ENCODE measurements around the gene ZNF658.
"Not testable (repeated sequence)": the region's sequence is repeated elsewhere in the genome, so short reads cannot be mapped to it uniquely, and the experiment has no call there.

GRCh38 chr9:66936194-66936870 lies 35.8 kb downstream of the ZNF658 start:
- not testable (repeated sequence) for TF ChIP-seq CTCF (IDR thresholded peaks at IDR 0.05); SIN3A (IDR thresholded peaks at IDR 0.05; ENCODE audit: borderline replicate concordance, insufficient read depth, low read depth, low read length); TCF7L2 (IDR thresholded peaks at IDR 0.05; ENCODE audit: low read depth, low read length); POLR2AphosphoS5 (IDR thresholded peaks at IDR 0.05; ENCODE audit: low read depth, low read length)

All from Panc1 (cell line).